SU-DHL-6 (cell line): ENCODE results near the gene RPS19.
"Not testable (repeated sequence)": the region's sequence is repeated elsewhere in the genome, so short reads cannot be mapped to it uniquely, and the experiment has no call there.

Source experiments
- H2AFZ ChIP-seq: fragments of 200-600 bp; sonication (generic); 2 replicates; pipeline ENCODE4 v1.6.1; 2014; ENCODE audit warnings: low read depth, mild to moderate bottlenecking, moderate library complexity, mixed read lengths, antibody characterized with exemption, low read length; ENCODE audit not compliant: severe bottlenecking
- H3F3A ChIP-seq: fragments of 200-600 bp; shearing (Covaris generic); 2 replicates; pipeline ENCODE4 v1.6.0; 2016; ENCODE audit warnings: antibody characterized with exemption, mild to moderate bottlenecking; ENCODE audit not compliant: insufficient read depth
- H3K27ac ChIP-seq: fragments of 200-600 bp; sonication (generic); 2 replicates; pipeline ENCODE4 v1.5.1; 2016; ENCODE audit warnings: low read depth, mild to moderate bottlenecking, low read length, moderate library complexity, mixed read lengths
- H3K27me3 ChIP-seq: fragments of 200-600 bp; sonication (generic), shearing (Covaris generic); 2 replicates; pipeline ENCODE4 v1.6.0; 2014; ENCODE audit warnings: mild to moderate bottlenecking, low read length
- H3K36me3 ChIP-seq: fragments of 200-600 bp; sonication (generic); 2 replicates; pipeline ENCODE4 v1.6.1; 2014; ENCODE audit warnings: mild to moderate bottlenecking, low read length, mixed read lengths
- H3K4me2 ChIP-seq: fragments of 300-600, 200-600 bp; shearing (Covaris generic), sonication (generic); 2 replicates; pipeline ENCODE4 v1.6.0; 2014; ENCODE audit warnings: low read length, low read depth, mild to moderate bottlenecking; ENCODE audit not compliant: poor library complexity, severe bottlenecking
- H3K4me3 ChIP-seq: fragments of 200-600 bp; sonication (generic); 2 replicates; pipeline ENCODE4 v1.5.1; 2014; ENCODE audit warnings: antibody characterized with exemption, low read length, mild to moderate bottlenecking, mixed read lengths; ENCODE audit not compliant: insufficient read depth, poor library complexity, severe bottlenecking
- H3K79me2 ChIP-seq: fragments of 200-600 bp; sonication (generic); 2 replicates; pipeline ENCODE4 v1.6.1; 2014; ENCODE audit warnings: mild to moderate bottlenecking, low read length, moderate library complexity; ENCODE audit not compliant: insufficient read depth
- H3K9ac ChIP-seq: fragments of 200-600 bp; sonication (generic); 2 replicates; pipeline ENCODE4 v1.7.0; 2014; ENCODE audit warnings: mild to moderate bottlenecking, low read length
- H3K9me2 ChIP-seq: fragments of 200-600 bp; sonication (generic); replicated peaks from 2 replicates; pipeline ENCODE4 v1.6.1; 2014; ENCODE audit warnings: low read length; ENCODE audit not compliant: insufficient read depth
- H3K9me3 ChIP-seq: fragments of 200-600 bp; sonication (generic); 2 replicates; pipeline ENCODE4 v1.6.1; 2014; ENCODE audit warnings: low read length, mixed read lengths; ENCODE audit not compliant: insufficient read depth
- H4K20me1 ChIP-seq: fragments of 200-600 bp; sonication (generic); 2 replicates; pipeline ENCODE4 v1.6.1; 2014; ENCODE audit warnings: low read depth, mild to moderate bottlenecking, antibody characterized with exemption, low read length, moderate library complexity, mixed read lengths
- EZH2phosphoT487 ChIP-seq: fragments of 200-600 bp; sonication (generic), shearing (Covaris generic); conservative IDR thresholded peaks from 2 replicates; pipeline ENCODE4 v1.6.1; 2018; ENCODE audit warnings: mild to moderate bottlenecking, antibody characterized with exemption, low read length, moderate library complexity, mixed read lengths
- TF ChIP-seq, protein P1 (sequence below): fragments of 200-600 bp; sonication (generic); IDR thresholded peaks from one replicate; pipeline ENCODE4 v1.5.1; 2017; ENCODE audit warnings: antibody characterized with exemption, mild to moderate bottlenecking, low read length, moderate library complexity; ENCODE audit not compliant: insufficient read depth, poor library complexity, severe bottlenecking

Gene RPS19

DNA sequence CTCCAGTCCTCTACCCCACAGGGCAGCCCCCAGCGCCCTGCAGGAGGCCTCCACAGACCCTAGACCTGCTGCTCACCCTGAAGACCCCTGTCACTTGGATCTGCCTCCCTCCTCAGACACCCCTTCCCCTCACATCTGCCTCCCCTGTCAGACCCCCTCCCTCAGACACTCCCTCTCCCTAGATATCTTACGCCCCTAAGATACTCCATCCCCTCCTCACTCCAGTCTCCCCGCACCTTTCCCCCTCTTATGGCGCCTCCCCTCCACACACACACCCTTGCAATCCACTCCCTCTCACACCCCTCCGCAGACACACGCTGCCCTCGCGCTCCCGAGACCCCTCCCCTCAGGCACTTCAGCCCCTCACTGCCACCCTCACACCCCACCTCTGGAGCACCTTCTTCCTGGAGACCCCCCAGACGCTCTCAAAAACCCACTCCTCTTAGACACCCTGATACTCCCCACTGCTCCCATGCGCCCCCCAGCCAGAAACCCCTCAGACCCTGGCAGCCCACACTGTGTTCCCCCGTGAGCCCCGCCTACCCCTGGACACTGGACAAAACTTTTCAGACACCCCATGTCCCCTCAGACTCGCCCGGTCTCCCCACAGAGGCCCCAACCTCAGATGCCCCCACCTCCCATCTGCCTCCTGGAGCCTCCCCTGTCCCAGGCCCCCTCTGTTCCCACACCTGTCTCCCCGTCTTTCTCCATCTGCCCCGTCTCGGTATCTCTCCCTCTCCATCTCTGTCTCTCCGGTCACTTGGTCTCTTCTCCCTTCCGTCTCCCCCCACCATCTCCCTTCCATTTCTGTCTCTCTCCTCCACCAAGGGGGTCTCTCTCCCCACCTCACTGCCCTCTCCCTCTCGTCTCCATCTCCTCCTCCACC, 53.7 kb downstream of the RPS19 start:
- peak overlapping the region; percentile 99 for H3K27ac ChIP-seq
- peaks cover 62% of the 10 kb centered on the region for H3F3A ChIP-seq
- H3K9me3 ChIP-seq: no peaks in the 10 kb centered on the region
- H3K4me2 ChIP-seq: peak overlapping the region; percentile 98
- H3K9me2 ChIP-seq: no peaks in the 10 kb centered on the region
- H3K27me3 ChIP-seq: no peaks in the 10 kb centered on the region
- TF ChIP-seq EZH2phosphoT487: no peak
- TF ChIP-seq, protein P1, sequence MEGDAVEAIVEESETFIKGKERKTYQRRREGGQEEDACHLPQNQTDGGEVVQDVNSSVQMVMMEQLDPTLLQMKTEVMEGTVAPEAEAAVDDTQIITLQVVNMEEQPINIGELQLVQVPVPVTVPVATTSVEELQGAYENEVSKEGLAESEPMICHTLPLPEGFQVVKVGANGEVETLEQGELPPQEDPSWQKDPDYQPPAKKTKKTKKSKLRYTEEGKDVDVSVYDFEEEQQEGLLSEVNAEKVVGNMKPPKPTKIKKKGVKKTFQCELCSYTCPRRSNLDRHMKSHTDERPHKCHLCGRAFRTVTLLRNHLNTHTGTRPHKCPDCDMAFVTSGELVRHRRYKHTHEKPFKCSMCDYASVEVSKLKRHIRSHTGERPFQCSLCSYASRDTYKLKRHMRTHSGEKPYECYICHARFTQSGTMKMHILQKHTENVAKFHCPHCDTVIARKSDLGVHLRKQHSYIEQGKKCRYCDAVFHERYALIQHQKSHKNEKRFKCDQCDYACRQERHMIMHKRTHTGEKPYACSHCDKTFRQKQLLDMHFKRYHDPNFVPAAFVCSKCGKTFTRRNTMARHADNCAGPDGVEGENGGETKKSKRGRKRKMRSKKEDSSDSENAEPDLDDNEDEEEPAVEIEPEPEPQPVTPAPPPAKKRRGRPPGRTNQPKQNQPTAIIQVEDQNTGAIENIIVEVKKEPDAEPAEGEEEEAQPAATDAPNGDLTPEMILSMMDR: no peak
- no peaks in the 10 kb centered on the region for H3K36me3 ChIP-seq
- H3K4me3 ChIP-seq: peak overlapping the region; percentile 73
- H4K20me1 ChIP-seq: no peaks in the 10 kb centered on the region
- peaks cover 49% of the 10 kb centered on the region for H3K79me2 ChIP-seq
- no peak overlapping the region for H2AFZ ChIP-seq
- peak overlapping the region; percentile 100 for H3K9ac ChIP-seq

DNA sequence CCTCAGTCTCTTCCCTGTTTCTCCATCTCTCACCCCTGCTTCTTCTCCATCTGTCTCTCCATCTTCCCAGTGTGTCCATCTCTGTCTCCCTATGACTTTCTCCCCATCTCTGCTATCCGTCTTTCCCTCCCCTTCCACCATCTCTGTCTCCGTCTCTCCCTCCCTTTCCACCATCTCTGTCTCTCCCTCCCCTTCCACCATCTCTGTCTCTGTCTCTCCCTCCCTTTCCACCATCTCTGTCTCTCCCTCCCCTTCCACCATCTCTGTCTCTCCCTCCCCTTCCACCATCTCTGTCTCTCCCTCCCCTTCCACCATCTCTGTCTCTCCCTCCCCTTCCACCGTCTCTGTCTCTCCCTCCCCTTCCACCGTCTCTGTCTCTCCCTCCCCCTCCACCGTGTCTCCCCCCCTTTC, 54.4 kb downstream of the RPS19 start:
- H4K20me1 ChIP-seq, H3K36me3 ChIP-seq, H3K9me2 ChIP-seq, H2AFZ ChIP-seq, H3K27me3 ChIP-seq, H3K9me3 ChIP-seq: not testable (repeated sequence)
- Histone ChIP-seq H3F3A (peaks cover 55% of the 10 kb centered on the region), H3K27ac (peak overlapping the region; percentile 99), H3K79me2 (peaks cover 53% of the 10 kb centered on the region), H3K4me2 (peak overlapping the region; percentile 98), H3K9ac (peak overlapping the region; percentile 100), H3K4me3 (peak overlapping the region; percentile 73)

DNA sequence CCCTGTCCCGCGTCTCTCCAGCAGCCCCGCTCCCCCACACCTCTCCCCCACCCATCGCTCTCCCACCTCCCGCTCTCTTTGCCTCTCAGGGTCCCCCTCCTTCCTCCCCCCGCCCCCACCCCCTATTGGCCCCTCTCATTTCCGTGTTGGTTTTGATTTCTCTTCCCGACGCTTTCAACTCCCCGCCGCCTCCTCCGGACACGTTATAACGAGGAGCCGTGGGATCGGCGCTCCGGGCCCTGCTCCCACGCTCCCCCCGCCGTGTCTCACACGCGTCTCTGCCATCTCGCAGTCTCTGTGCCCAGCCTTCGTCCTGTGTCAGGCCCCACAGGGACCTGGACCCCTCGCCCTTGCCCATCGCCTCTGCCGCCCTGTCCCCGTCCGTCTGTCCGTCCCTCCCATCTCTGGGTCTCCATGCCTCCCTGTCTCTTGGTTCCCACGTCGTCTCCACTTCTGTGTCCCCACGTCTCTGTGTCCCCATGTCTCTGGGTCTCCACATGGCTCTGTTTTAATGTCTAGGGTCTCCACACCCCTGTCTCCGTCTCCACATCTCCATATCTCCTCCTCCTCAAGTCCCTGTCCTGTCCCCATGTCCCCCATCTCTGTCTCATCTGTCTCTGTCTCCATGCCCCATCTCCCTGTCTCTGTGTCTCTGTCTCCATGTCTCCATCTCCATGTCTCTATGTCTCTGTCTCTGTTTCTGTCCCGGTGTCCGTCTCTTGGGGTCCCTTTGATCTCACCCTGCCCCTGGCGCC, 55.1 kb downstream of the RPS19 start:
- H3K27ac ChIP-seq: peak overlapping the region; percentile 99
- H3K79me2 ChIP-seq: peaks cover 53% of the 10 kb centered on the region
- peak overlapping the region; percentile 100 for H3K9ac ChIP-seq
- peak overlapping the region; percentile 73 for H3K4me3 ChIP-seq
- H3K36me3 ChIP-seq: no peaks in the 10 kb centered on the region
- TF ChIP-seq, protein P1: no peak
- no peak for TF ChIP-seq EZH2phosphoT487
- H3K27me3 ChIP-seq: no peaks in the 10 kb centered on the region
- no peaks in the 10 kb centered on the region for H3K9me3 ChIP-seq
- H3F3A ChIP-seq: peaks cover 48% of the 10 kb centered on the region
- H2AFZ ChIP-seq: no peak overlapping the region
- H3K4me2 ChIP-seq: peak overlapping the region; percentile 98
- no peaks in the 10 kb centered on the region for H4K20me1 ChIP-seq
- H3K9me2 ChIP-seq: no peaks in the 10 kb centered on the region
